ENCODE results near the gene SRGN. TPM values are rescaled to one million over a fixed set of nuclear protein-coding genes. Genes with fewer than 3 reads are reported as not detected.
A peak's percentile ranks its signal among the peaks of the same experiment; 100 is the strongest.

Gene SRGN
- total RNA-seq, 6 experiments from 2014 or later: 128 to 471 (median 424) TPM

DNA sequence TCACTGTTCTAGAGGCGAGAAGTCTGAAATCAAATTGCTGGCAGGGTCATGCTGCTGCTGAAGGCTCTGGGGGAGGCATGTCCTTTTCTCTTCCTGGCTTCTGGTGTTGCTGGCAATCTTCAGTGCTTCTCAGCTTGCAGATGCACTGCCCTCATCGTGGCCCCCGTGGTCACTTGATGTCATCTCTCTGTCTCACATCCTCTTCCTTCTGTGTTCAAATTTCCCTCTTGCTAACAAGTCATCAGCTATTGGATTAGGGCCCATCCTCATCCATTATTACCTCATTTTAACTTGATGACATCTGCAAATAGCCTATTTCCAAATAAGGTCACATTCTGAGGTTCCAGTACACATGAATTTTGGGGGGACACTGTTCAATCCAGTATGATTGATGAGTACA, 36.6 kb upstream of the SRGN start:
- no peak overlapping the region for H3K4me3 Mint-ChIP-seq
- H3K4me1 Mint-ChIP-seq (ENCODE audit: low read depth): peaks cover 19% of the 10 kb centered on the region
- peak; percentile 14 for DNase-seq
- no peak overlapping the region; the same call in 1 of the 2 replicates for H3K27ac Mint-ChIP-seq
- H3K9me3 Mint-ChIP-seq: no peaks in the 10 kb centered on the region
- TF ChIP-seq, protein P1, sequence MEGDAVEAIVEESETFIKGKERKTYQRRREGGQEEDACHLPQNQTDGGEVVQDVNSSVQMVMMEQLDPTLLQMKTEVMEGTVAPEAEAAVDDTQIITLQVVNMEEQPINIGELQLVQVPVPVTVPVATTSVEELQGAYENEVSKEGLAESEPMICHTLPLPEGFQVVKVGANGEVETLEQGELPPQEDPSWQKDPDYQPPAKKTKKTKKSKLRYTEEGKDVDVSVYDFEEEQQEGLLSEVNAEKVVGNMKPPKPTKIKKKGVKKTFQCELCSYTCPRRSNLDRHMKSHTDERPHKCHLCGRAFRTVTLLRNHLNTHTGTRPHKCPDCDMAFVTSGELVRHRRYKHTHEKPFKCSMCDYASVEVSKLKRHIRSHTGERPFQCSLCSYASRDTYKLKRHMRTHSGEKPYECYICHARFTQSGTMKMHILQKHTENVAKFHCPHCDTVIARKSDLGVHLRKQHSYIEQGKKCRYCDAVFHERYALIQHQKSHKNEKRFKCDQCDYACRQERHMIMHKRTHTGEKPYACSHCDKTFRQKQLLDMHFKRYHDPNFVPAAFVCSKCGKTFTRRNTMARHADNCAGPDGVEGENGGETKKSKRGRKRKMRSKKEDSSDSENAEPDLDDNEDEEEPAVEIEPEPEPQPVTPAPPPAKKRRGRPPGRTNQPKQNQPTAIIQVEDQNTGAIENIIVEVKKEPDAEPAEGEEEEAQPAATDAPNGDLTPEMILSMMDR (IDR thresholded peaks at IDR 0.05): no peak
- no peaks in the 10 kb centered on the region for H3K36me3 Mint-ChIP-seq (ENCODE audit: low read depth)
- H3K27me3 Mint-ChIP-seq (ENCODE audit: insufficient read depth): peaks cover 12% of the 10 kb centered on the region

DNA sequence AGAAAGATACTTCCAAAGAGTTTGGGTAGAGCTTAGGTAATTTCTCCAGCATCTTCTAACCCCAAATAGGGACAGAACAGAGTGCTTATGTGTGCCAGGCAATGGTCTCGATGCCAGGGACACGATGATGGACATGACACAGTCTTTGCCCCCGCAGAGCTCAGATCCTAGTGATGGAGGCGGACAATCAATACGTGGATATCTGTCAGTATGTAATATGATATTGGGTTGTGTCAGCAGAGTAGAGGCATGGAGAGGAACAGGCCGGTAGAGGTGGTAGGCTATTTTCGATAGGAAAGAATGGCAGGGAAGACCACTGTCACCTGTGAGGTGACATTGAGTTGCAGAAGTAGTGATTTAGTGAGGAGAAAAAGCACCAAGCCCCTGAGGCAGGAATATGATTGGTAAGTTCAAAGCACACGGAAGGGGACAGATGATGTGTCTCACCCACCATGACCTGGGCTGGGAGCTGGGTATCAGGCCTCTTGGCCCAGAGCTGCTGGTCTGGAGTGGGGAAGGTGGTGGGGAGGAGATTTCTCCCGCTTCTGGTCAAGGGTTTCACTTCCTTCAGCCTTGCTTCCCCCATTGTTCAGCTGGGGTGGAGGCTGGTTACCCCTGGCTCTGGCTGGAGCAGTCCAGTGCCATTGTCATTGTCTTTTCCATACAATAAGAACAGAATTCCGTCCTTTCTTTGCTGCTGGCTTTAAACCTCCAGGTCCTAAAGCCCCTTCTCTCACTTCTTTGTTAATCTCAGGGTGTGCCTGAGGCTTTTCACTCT, 36.0 kb upstream of the SRGN start:
- TF ChIP-seq, protein P1 (IDR thresholded peaks at IDR 0.05): no peak
- H3K27ac Mint-ChIP-seq: no peak overlapping the region
- no peaks in the 10 kb centered on the region for H3K36me3 Mint-ChIP-seq (ENCODE audit: low read depth)
- H3K9me3 Mint-ChIP-seq: no peaks in the 10 kb centered on the region
- no peak overlapping the region for H3K4me3 Mint-ChIP-seq
- peaks cover 25% of the 10 kb centered on the region for H3K4me1 Mint-ChIP-seq (ENCODE audit: low read depth)
- H3K27me3 Mint-ChIP-seq (ENCODE audit: insufficient read depth): peaks cover 12% of the 10 kb centered on the region
- no peak for DNase-seq

DNA sequence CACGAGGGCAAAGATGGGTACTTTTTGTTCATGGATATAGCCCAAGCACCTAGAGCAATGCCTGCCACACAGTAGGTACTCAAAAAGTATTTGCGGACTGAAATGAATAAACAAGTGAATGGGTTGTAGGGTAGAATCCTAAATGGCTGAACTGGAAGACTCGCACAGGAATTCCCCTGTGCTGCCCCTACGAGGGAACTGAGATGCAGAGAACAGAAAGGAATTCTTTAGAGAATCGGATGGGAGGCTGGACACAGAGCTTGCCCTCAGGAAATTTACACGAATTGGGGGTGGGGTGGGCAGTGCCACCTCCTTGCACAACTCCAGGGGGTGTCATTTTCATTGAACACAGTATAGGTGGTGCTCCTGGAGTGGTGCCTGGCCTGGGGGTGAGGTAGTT, 35.2 kb upstream of the SRGN start:
- H3K36me3 Mint-ChIP-seq (ENCODE audit: low read depth): no peaks in the 10 kb centered on the region
- TF ChIP-seq, protein P1 (IDR thresholded peaks at IDR 0.05): no peak
- H3K9me3 Mint-ChIP-seq: no peaks in the 10 kb centered on the region
- DNase-seq: no peak
- no peak overlapping the region for H3K27ac Mint-ChIP-seq
- no peak overlapping the region for H3K4me3 Mint-ChIP-seq
- H3K4me1 Mint-ChIP-seq (ENCODE audit: low read depth): peaks cover 33% of the 10 kb centered on the region
- H3K27me3 Mint-ChIP-seq (ENCODE audit: insufficient read depth): peaks cover 9% of the 10 kb centered on the region

DNA sequence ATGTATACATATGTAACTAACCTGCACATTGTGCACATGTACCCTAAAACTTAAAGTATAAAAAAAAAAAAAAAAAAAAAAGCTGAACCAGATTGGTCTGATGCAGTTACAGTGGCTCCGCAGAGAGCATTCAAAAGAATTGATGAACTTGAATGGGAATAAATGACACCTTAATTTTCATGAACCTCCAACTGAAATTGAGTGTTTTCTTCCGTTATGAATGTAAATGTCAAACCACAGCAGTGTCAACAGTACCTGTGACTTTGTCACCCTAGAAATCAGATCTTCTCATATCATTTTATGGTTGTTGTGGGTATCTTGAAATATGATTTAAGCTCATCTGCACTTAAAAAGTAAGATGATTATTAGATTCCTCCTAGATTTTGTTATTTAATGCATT, 32.7 kb upstream of the SRGN start:
- Mint-ChIP-seq H3K9me3 (no peaks in the 10 kb centered on the region), H3K27me3 (ENCODE audit: insufficient read depth) (peaks cover 9% of the 10 kb centered on the region), H3K27ac (no peak overlapping the region), H3K4me1 (ENCODE audit: low read depth) (peaks cover 42% of the 10 kb centered on the region), H3K4me3 (no peak overlapping the region), H3K36me3 (ENCODE audit: low read depth) (no peaks in the 10 kb centered on the region)
- no peak for DNase-seq
- TF ChIP-seq, protein P1 (IDR thresholded peaks at IDR 0.05): no peak

DNA sequence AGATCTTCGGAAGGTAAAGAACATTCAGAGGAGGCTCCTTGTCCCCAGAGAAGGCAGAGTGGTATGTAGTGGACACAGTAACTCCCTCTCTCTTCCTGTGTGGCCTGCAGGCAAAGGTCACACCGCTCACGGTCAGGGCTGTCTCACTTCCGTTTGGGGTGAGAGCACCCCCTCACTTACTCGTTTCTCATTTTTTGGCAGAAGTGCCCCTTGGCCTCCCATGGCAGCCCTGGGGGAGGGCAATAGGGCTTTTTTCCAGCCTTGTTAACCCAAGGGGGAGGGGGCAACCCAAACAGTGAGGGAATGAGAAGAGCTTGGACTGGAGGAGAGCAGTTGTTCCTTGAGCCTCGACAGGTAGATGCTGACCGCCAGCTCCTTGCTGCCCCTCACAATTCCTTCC, 31.8 kb upstream of the SRGN start:
- peaks cover 45% of the 10 kb centered on the region for H3K4me1 Mint-ChIP-seq (ENCODE audit: low read depth)
- peaks cover 9% of the 10 kb centered on the region for H3K27me3 Mint-ChIP-seq (ENCODE audit: insufficient read depth)
- no peak for DNase-seq
- H3K4me3 Mint-ChIP-seq: no peak overlapping the region
- H3K9me3 Mint-ChIP-seq: no peaks in the 10 kb centered on the region
- H3K36me3 Mint-ChIP-seq (ENCODE audit: low read depth): no peaks in the 10 kb centered on the region
- TF ChIP-seq, protein P1 (IDR thresholded peaks at IDR 0.05): no peak
- H3K27ac Mint-ChIP-seq: peak overlapping the region; percentile 88
